ENCODE data around the gene LDHD. TPM values are rescaled to one million over a fixed set of nuclear protein-coding genes. Genes with fewer than 3 reads are reported as not detected.
A peak's percentile ranks its signal among the peaks of the same experiment; 100 is the strongest.

The LDHD gene
- total and polyA plus RNA-seq, 12 donors: 60.7 to 135 (median 89.5) TPM

GRCh38 chr16:75106351-75107274 is 10.0 kb downstream of the LDHD start:
- Histone ChIP-seq H3K4me1 (peaks cover 17 to 73% (median 70%) of the 10 kb centered on the region in 9 donors), H3K9me3 (no peaks in the 10 kb centered on the region), H3K4me3 (no peak overlapping the region), H3K36me3 (peaks cover 0 to 15% (median 0%) of the 10 kb centered on the region in 9 donors), H3K27me3 (no peaks in the 10 kb centered on the region), H3K27ac (peak overlapping the region; percentile 49 to 96 (median 84))
- WGBS, 2 donors: 93 to 94% methylated on average over 20 of the region's 20 CpGs
- DNase-seq (no peak), ATAC-seq (no peak)
- intact Hi-C loops (cut with DNase I): loop anchor here in 4 of 10 donors (5.0 to 10.0 kb wide), 2 partner anchors 44 to 52 kb away; no protein-coding TSS in a partner anchor
- no peak for TF ChIP-seq CTCF (IDR thresholded peaks at IDR 0.05)

GRCh38 chr16:75105306-75106061 is 11.1 kb downstream of the LDHD start:
- Histone ChIP-seq H3K4me1 (peaks cover 15 to 68% (median 62%) of the 10 kb centered on the region in 9 donors), H3K36me3 (peaks cover 0 to 15% (median 0%) of the 10 kb centered on the region in 9 donors), H3K27ac (peak overlapping the region; percentile 57 to 96 (median 84)), H3K4me3 (no peak overlapping the region), H3K27me3 (no peaks in the 10 kb centered on the region), H3K9me3 (no peaks in the 10 kb centered on the region)
- intact Hi-C loops (cut with DNase I): loop anchor here in 4 of 10 donors (5.0 to 10.0 kb wide), 2 partner anchors 43 to 51 kb away; no protein-coding TSS in a partner anchor
- peak; percentile 55 to 66 for DNase-seq
- TF ChIP-seq CTCF (IDR thresholded peaks at IDR 0.05): no peak
- ATAC-seq: peak; percentile 12 to 41 (median 33)
- WGBS, 2 donors: 29 to 42% methylated on average over 10 of the region's 10 CpGs

- H3K9me3 ChIP-seq: no peaks in the 10 kb centered on the region
- no peak for ATAC-seq
- peak overlapping the region; percentile 15 to 96 (median 84) for H3K27ac ChIP-seq
- no peak for DNase-seq
- peaks cover 21 to 68% (median 62%) of the 10 kb centered on the region in 9 donors for H3K4me1 ChIP-seq
- 92 to 94% methylated on average over 11 of the region's 11 CpGs for WGBS, 2 donors
- H3K36me3 ChIP-seq: peaks cover 0 to 15% (median 0%) of the 10 kb centered on the region in 9 donors
- no peaks in the 10 kb centered on the region for H3K27me3 ChIP-seq
- intact Hi-C loops (cut with DNase I): loop anchor here in 4 of 10 donors (5.0 to 10.0 kb wide), 2 partner anchors 43 to 50 kb away; no protein-coding TSS in a partner anchor
- TF ChIP-seq CTCF (IDR thresholded peaks at IDR 0.05): no peak
- no peak overlapping the region for H3K4me3 ChIP-seq
Observed at GRCh38 chr16:75104836-75105235, 11.7 kb downstream of the LDHD start.

- H3K4me1 ChIP-seq: peaks cover 23 to 68% (median 62%) of the 10 kb centered on the region in 9 donors
- intact Hi-C loops (cut with DNase I): loop anchor here in 1 of 10 donors (10.0 kb wide), 1 partner anchor 49 kb away; no protein-coding TSS in a partner anchor
- H3K9me3 ChIP-seq: no peaks in the 10 kb centered on the region
- H3K27me3 ChIP-seq: no peaks in the 10 kb centered on the region
- H3K27ac ChIP-seq: no peak overlapping the region
- ATAC-seq (no peak), DNase-seq (no peak)
- WGBS, 2 donors: 95 to 96% methylated on average over 5 of the region's 5 CpGs
- peaks cover 0 to 15% (median 0%) of the 10 kb centered on the region in 9 donors for H3K36me3 ChIP-seq
- no peak for TF ChIP-seq CTCF (IDR thresholded peaks at IDR 0.05)
- no peak overlapping the region for H3K4me3 ChIP-seq
Observed at GRCh38 chr16:75103994-75104393, 12.6 kb downstream of the LDHD start.

Data from heart right ventricle (tissue), 16 donors.